ENCODE data around the gene FARS2.
"Not testable (repeated sequence)": the region's sequence is repeated elsewhere in the genome, so short reads cannot be mapped to it uniquely, and the experiment has no call there.

DNA sequence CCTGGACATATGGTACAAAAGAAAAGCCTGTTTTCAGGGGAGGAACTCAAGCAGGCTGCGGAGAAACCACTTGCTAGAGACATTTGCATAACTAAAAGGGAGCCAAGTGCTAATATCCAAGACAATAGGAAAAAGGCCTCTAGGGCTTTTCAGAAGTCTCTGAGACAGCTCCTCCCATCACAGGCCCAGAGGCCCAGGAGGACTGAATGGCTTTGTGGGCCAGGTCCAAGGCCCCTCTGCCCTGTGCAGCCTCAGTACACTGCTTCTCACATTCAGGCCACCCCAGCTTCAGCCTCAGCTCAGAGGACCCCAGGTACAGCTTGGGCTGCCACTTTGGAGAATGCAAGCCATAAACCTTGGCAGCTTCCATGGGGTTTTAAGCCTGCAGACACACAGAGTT, 545.1 kb downstream of the FARS2 start:
- TF ChIP-seq LEF1 (IDR thresholded peaks at IDR 0.05; ENCODE audit: borderline replicate concordance); SP1 (IDR thresholded peaks at IDR 0.05); FOXM1 (IDR thresholded peaks at IDR 0.05; ENCODE audit: borderline replicate concordance); SUZ12 (IDR thresholded peaks at IDR 0.05); HDGF (IDR thresholded peaks at IDR 0.05; ENCODE audit: borderline replicate concordance); BHLHE40 (IDR thresholded peaks at IDR 0.05; ENCODE audit: borderline replicate concordance); ELF4 (IDR thresholded peaks at IDR 0.05); FOXK2 (IDR thresholded peaks at IDR 0.05); TARDBP (IDR thresholded peaks at IDR 0.05); CTBP1 (IDR thresholded peaks at IDR 0.05; ENCODE audit: borderline replicate concordance); FOXA1 (IDR thresholded peaks at IDR 0.05); ARNT (IDR thresholded peaks at IDR 0.05); L3MBTL2 (conservative IDR thresholded peaks at IDR 0.05): not testable (repeated sequence)
